ENCODE results near the gene ROBO3. TPM values are rescaled to one million over a fixed set of nuclear protein-coding genes. Genes with fewer than 3 reads are reported as not detected.

The ROBO3 gene
- total RNA-seq, 4 donors from 2014 or later = 7.1 to 21.8 (median 11.1) TPM

DNA sequence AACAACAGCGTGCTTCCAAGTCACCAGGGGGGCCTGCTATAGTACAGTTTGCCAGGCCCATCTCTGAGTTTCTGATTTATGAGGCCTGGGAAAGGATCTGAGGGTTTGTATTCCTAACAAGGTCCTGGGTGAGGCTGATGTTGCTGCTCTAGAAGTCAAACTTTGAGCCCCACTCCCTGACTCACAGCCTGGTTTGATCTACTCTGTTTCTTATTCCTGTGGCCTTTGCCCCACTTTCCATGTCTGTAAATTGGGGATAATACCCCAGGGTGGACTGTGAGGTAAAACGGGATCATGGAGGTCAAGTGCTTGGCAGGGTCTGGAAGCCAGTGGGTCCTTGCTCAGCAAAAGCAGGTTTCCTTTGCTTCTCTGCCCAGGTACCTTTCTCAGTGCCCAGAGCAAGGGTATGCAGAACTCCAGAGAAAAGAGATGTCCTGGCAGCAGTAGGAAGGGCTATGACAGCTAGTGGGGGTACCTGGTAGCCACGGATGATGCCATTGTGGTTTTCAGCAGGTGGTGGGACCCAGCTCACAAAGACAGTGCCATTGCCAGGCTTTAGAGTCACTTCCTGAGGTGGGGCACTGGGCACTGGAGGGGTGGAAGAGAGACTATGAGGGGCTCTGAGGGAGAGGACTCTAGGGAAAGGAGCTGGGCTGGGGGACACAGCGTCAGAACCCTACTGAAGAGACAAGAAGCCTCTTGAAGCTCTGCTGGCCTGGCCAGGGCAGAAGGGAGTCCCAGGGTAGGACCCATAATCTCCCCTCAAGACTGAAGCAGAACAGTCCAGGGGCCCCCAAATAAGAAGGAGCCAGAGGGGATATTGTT lies 29.6 kb downstream of the ROBO3 start:
- Histone ChIP-seq H3K36me3 (no peaks in the 10 kb centered on the region), H3K4me3 (no peak overlapping the region), H3K9me3 (no peaks in the 10 kb centered on the region), H3K27me3 (no peaks in the 10 kb centered on the region), H3K4me1 (no peaks in the 10 kb centered on the region), H3K27ac (peak overlapping the region; percentile 32 to 61)
- no peak for TF ChIP-seq POLR2A (IDR thresholded peaks at IDR 0.05)
- TF ChIP-seq, protein P1, sequence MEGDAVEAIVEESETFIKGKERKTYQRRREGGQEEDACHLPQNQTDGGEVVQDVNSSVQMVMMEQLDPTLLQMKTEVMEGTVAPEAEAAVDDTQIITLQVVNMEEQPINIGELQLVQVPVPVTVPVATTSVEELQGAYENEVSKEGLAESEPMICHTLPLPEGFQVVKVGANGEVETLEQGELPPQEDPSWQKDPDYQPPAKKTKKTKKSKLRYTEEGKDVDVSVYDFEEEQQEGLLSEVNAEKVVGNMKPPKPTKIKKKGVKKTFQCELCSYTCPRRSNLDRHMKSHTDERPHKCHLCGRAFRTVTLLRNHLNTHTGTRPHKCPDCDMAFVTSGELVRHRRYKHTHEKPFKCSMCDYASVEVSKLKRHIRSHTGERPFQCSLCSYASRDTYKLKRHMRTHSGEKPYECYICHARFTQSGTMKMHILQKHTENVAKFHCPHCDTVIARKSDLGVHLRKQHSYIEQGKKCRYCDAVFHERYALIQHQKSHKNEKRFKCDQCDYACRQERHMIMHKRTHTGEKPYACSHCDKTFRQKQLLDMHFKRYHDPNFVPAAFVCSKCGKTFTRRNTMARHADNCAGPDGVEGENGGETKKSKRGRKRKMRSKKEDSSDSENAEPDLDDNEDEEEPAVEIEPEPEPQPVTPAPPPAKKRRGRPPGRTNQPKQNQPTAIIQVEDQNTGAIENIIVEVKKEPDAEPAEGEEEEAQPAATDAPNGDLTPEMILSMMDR (IDR thresholded peaks at IDR 0.05) = no peak
- no peak for DNase-seq
- intact Hi-C loops (cut with DNase I; ENCODE audit: low total_unique reads) = no loop called here

DNA sequence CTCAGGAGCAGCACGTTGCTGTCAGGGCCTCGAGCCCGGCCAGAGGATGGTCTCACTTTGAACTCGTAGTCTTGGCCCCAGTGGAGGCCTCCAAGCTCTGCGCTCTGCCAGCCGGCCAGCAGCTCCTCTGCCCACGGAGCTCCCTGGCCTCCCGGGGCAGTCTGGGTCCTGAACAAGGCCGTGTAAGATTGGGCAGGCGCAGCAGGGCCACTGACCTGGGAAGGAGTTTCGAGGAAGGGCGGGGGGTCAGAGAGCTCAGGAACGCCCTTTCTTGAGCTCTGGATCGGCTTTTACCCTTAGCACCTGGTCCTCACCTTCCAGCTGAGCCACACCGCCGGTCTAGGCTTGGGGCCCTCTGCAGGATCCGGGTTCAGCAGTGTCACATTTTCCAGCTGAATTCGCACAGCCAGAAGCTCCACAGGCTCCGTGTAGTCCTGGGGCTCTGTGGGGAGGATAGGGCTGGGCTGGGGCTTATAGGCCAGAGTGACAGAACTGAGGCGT lies 30.3 kb downstream of the ROBO3 start:
- no peak for TF ChIP-seq POLR2A (IDR thresholded peaks at IDR 0.05)
- TF ChIP-seq, protein P1 (IDR thresholded peaks at IDR 0.05) = no peak
- Histone ChIP-seq H3K9me3 (no peaks in the 10 kb centered on the region), H3K4me1 (no peaks in the 10 kb centered on the region), H3K36me3 (no peaks in the 10 kb centered on the region), H3K4me3 (peak overlapping the region in 1 of 2 donors; percentile 21), H3K27ac (peak overlapping the region; percentile 32 to 61), H3K27me3 (no peaks in the 10 kb centered on the region)
- DNase-seq = no peak
- intact Hi-C loops (cut with DNase I; ENCODE audit: low total_unique reads) = no loop called here

DNA sequence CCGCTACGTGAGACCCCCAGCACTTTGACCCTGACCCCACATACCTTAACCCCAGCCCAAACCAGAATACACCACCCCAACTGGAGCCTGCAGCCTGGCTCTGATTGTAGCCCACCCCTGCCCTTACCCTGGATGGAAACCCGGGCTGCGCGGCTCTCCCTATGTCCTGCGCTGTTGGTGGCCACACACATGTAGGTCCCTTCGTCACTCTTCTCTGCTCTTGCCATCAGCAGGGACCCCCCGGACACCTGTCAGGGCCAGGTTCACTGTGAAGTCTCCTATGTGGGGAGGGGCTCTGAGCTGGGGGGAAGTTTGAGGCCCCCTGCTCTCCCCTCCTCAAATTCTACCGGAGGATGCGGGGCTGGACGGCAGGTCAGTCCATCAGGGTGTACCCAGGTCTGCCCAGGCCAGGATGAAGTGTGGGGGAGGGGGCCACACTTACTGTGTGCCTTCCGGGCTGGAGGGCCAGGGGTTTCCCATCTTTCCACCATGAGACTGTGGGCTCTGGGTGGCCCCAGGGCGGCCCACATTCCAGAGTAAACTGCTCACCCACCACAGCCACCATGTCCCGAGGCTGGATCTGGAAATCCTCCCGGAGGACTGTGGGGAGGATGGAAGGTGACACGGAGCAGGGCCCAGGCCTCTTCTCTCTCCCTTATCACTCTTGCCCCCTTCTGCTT lies 31.0 kb downstream of the ROBO3 start:
- H3K9me3 ChIP-seq = no peaks in the 10 kb centered on the region
- DNase-seq = no peak
- intact Hi-C loops (cut with DNase I; ENCODE audit: low total_unique reads) = no loop called here
- H3K27me3 ChIP-seq = no peaks in the 10 kb centered on the region
- no peak for TF ChIP-seq POLR2A (IDR thresholded peaks at IDR 0.05)
- TF ChIP-seq, protein P1 (IDR thresholded peaks at IDR 0.05) = no peak
- H3K36me3 ChIP-seq = no peaks in the 10 kb centered on the region
- peak overlapping the region in 1 of 2 donors; percentile 21 for H3K4me3 ChIP-seq
- H3K27ac ChIP-seq = peak overlapping the region; percentile 32 to 61
- no peaks in the 10 kb centered on the region for H3K4me1 ChIP-seq

DNA sequence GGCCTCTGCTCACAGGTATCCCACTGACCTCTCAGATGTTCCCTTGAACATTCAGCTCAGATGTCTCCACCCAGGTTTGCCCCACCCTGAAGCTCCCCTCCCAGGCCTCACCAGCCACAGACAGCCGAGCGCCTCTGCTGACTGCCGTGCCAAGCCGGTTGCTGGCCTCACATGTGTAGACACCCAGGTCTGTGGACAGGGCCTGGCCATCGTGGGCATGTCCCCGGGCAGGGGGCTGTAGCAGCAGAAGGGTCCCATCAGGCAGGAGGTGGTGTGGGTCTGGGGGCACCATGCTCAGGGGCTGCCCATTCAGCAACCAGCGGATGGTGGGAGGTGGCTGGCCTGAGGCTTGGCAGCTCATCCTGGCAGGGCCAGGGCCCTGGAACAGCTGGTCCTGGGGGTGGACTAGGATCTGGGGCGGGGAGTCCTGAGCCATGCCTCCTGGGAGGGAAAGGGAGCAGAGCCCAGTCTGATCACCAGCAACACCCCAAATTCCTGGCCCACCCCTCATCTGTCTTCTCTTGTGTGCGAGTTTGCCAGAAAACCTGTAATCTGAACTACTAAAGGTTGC lies 31.7 kb downstream of the ROBO3 start:
- Histone ChIP-seq H3K27ac (peak overlapping the region; percentile 32 to 61), H3K4me1 (no peaks in the 10 kb centered on the region), H3K9me3 (no peaks in the 10 kb centered on the region), H3K36me3 (no peaks in the 10 kb centered on the region), H3K27me3 (no peaks in the 10 kb centered on the region), H3K4me3 (peak overlapping the region in 1 of 2 donors; percentile 21)
- intact Hi-C loops (cut with DNase I; ENCODE audit: low total_unique reads) = no loop called here
- DNase-seq = peak in 1 of 2 donors; percentile 26
- no peak for TF ChIP-seq POLR2A (IDR thresholded peaks at IDR 0.05)
- TF ChIP-seq, protein P1 (IDR thresholded peaks at IDR 0.05) = no peak

All from uterus (tissue), 4 donors.